Neuronal stem cell (in vitro differentiated cells): ENCODE measurements around the gene UNK.

Experiments used
- DNase-seq: peaks from one replicate; pipeline ENCODE4 v3.0.0-alpha.2; 2013; ENCODE audit warnings: low spot score
- H2AFZ ChIP-seq: one replicate; pipeline ENCODE4 v1.6.1; 2013; ENCODE audit warnings: mild to moderate bottlenecking, low read length, inconsistent platforms
- H2AK5ac ChIP-seq: 2 replicates; pipeline ENCODE4 v1.6.1; 2013; ENCODE audit warnings: low read depth, mild to moderate bottlenecking, inconsistent platforms, low read length, moderate library complexity, mixed read lengths
- H2BK120ac ChIP-seq: 2 replicates; pipeline ENCODE4 v1.6.1; 2013; ENCODE audit warnings: low read depth, mild to moderate bottlenecking, inconsistent platforms, low read length, moderate library complexity, mixed read lengths
- H2BK12ac ChIP-seq: one replicate; pipeline ENCODE4 v1.6.1; 2013; ENCODE audit warnings: low read length, inconsistent platforms
- H2BK15ac ChIP-seq: 2 replicates; pipeline ENCODE4 v1.6.1; 2013; ENCODE audit warnings: mild to moderate bottlenecking, low read length, inconsistent platforms, mixed read lengths
- H2BK5ac ChIP-seq: one replicate; pipeline ENCODE4 v1.6.1; 2013; ENCODE audit warnings: inconsistent platforms, mild to moderate bottlenecking, low read length, moderate library complexity
- H3K14ac ChIP-seq: one replicate; pipeline ENCODE4 v1.6.1; 2013; ENCODE audit warnings: low read length, inconsistent platforms
- H3K18ac ChIP-seq: 2 replicates; pipeline ENCODE4 v1.6.1; 2013; ENCODE audit warnings: low read length, inconsistent platforms
- H3K23ac ChIP-seq: 2 replicates; pipeline ENCODE4 v1.6.1; 2013; ENCODE audit warnings: low read depth, mild to moderate bottlenecking, mixed read lengths, low read length, inconsistent platforms; ENCODE audit not compliant: poor library complexity
- H3K27ac ChIP-seq: replicated peaks from 3 replicates; pipeline ENCODE4 v1.5.1; 2013; ENCODE audit warnings: low read length, inconsistent platforms
- H3K27me3 ChIP-seq, 3 experiments: 2 replicates each; pipeline ENCODE4 v1.6.1; 2013; ENCODE audit warnings: low read length in 3 of 3, mild to moderate bottlenecking in 2 of 3, inconsistent platforms in 1 of 3, low read depth in 1 of 3, mixed read lengths in 1 of 3, moderate library complexity in 1 of 3; ENCODE audit not compliant: control insufficient read depth in 3 of 3, insufficient read depth in 3 of 3
- H3K36me3 ChIP-seq, 2 donors: replicated peaks in 1 of 2; 2 replicates each; pipeline ENCODE4 v1.6.1; 2013; ENCODE audit warnings: low read length in 2 of 2; ENCODE audit not compliant: control insufficient read depth in 2 of 2, insufficient read depth in 2 of 2
- H3K4ac ChIP-seq: 2 replicates; pipeline ENCODE4 v1.6.1; 2013; ENCODE audit warnings: inconsistent platforms, mild to moderate bottlenecking, low read length, moderate library complexity
- H3K4me1 ChIP-seq, 2 donors: 1 replicate in 1 of 2; 2 replicates in 1 of 2; pipeline ENCODE4 v1.6.1; 2013; ENCODE audit warnings: low read length in 2 of 2, low read depth in 1 of 2; ENCODE audit not compliant: control insufficient read depth in 2 of 2, insufficient read depth in 1 of 2
- H3K4me2 ChIP-seq: one replicate; pipeline ENCODE4 v1.6.1; 2013; ENCODE audit warnings: mild to moderate bottlenecking, low read length, inconsistent platforms; ENCODE audit not compliant: insufficient read depth, poor library complexity, severe bottlenecking
- H3K4me3 ChIP-seq, 2 donors: 2 replicates each; pipeline ENCODE4 v1.5.1; 2013; ENCODE audit warnings: low read length in 2 of 2, mild to moderate bottlenecking in 2 of 2, inconsistent platforms in 1 of 2, moderate library complexity in 1 of 2
- H3K79me1 ChIP-seq: one replicate; pipeline ENCODE4 v1.6.1; 2013; ENCODE audit warnings: low read depth, mild to moderate bottlenecking, inconsistent platforms, low read length, moderate library complexity
- H3K9ac ChIP-seq: one replicate; pipeline ENCODE4 v1.6.1; 2013; ENCODE audit warnings: mild to moderate bottlenecking, low read depth, low read length, inconsistent platforms; ENCODE audit not compliant: poor library complexity
- H3K9me3 ChIP-seq, 2 donors: replicated peaks in 1 of 2; 2 replicates each; pipeline versions ENCODE3 to v1.6.1; 2013; ENCODE audit warnings: low read length in 2 of 2, mild to moderate bottlenecking in 2 of 2, inconsistent platforms in 1 of 2, low read depth in 1 of 2, mixed read lengths in 1 of 2, moderate library complexity in 1 of 2; ENCODE audit not compliant: control insufficient read depth in 2 of 2, insufficient read depth in 1 of 2
- H4K8ac ChIP-seq: one replicate; pipeline ENCODE4 v1.6.1; 2013; ENCODE audit warnings: low read depth, mild to moderate bottlenecking, inconsistent platforms, low read length, moderate library complexity
- H4K91ac ChIP-seq: one replicate; pipeline ENCODE4 v1.6.1; 2013; ENCODE audit warnings: low read length, low read depth, mild to moderate bottlenecking, inconsistent platforms; ENCODE audit not compliant: poor library complexity
- WGBS, 2 donors: extraction: QIAGEN DNeasy Blood & Tissue Kit; methylation state at CpG; one replicate each; pipeline ENCODE4 v1.1.7; 2013; ENCODE audit warnings: missing lambda C conversion rate in 2 of 2, mixed read lengths in 1 of 2; ENCODE audit not compliant: insufficient read length in 2 of 2, insufficient replicate concordance in 1 of 2; ENCODE audit errors: extremely low coverage in 2 of 2; 5-methylcytosine and 5-hydroxymethylcytosine counted together

The UNK gene

DNA sequence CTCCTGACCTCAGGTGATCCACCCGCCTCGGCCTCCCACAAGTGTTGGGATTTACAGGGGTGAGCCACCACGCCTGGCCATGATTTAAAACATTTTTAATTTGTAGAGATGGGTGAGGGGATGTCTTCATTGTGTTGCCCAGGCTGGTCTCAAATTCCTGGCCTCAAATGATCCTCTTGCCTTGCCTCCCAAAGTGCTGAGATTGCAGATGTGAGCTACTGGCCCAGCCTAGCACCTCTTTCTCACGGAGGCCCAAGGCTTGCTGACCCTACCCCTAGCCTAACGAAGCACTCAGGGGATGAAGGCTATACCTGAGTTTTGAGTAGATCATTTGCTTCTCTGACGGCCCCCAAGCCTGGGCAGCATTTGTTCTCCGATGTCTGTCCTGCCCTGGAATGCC lies 26.6 kb downstream of the UNK start:
- Histone ChIP-seq H3K79me1 (peaks cover 30% of the 10 kb centered on the region), H2AFZ (no peak overlapping the region), H2BK5ac (no peak overlapping the region), H2BK120ac (no peak overlapping the region), H3K4me3 (no peak overlapping the region), H3K14ac (no peak overlapping the region), H3K27ac (no peak overlapping the region), H3K4me2 (no peak overlapping the region), H3K9me3 (peaks cover 0 to 2% of the 10 kb centered on the region in 2 donors), H3K4ac (no peak overlapping the region), H4K91ac (no peak overlapping the region), H3K27me3 (no peaks in the 10 kb centered on the region), H3K9ac (no peak overlapping the region), H2BK12ac (no peak overlapping the region), H2BK15ac (no peak overlapping the region), H3K4me1 (peaks cover 0 to 3% of the 10 kb centered on the region in 2 donors), H2AK5ac (no peak overlapping the region), H4K8ac (no peak overlapping the region), H3K36me3 (peaks cover 54 to 87% of the 10 kb centered on the region in 2 donors), H3K23ac (no peak overlapping the region), H3K18ac (no peak overlapping the region)
- no CpG with 5 or more reads among the region's 7 CpGs for WGBS, 2 donors
- DNase-seq: no peak

DNA sequence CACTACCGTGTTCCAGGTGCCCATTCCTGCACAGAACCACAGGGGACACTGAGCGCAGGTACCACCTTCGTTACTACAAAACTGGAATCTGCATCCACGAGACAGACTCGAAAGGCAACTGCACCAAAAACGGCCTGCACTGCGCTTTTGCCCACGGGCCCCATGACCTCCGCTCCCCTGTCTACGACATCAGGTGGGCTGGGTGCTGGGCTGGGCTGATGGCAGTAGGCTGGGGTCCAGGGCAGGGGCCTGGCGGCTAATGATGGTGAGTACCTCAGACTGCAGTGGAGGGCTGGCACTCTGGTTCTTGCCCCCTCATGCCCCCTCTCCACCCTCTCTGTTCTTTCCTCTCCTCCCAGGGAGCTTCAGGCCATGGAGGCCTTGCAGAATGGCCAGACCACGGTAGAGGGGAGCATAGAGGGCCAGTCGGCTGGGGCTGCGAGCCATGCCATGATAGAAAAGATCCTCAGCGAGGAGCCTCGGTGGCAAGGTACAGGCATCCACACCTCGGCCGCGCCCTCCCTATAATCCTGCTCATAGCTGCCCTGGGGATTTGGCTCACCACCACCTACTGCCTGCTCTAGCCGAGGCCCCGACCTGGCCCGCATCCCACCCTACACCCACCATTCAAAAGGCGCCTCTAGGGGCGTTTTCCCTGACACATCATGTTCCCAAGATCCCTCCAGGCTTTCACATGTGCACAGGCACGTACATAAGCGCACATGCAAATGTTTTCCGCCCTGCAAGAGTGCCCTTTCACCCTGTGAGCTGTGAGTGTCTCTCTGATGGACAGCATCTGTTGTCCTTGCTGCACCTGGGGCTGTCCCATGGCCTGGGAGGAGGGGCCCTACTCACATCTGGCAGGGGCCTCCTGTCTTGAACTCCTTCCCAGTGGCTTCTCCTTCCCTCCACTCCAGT lies 27.7 kb downstream of the UNK start:
- no CpG with 5 or more reads among the region's 27 CpGs for WGBS, 2 donors
- H2BK5ac ChIP-seq: peak overlapping the region; percentile 17
- DNase-seq: no peak

DNA sequence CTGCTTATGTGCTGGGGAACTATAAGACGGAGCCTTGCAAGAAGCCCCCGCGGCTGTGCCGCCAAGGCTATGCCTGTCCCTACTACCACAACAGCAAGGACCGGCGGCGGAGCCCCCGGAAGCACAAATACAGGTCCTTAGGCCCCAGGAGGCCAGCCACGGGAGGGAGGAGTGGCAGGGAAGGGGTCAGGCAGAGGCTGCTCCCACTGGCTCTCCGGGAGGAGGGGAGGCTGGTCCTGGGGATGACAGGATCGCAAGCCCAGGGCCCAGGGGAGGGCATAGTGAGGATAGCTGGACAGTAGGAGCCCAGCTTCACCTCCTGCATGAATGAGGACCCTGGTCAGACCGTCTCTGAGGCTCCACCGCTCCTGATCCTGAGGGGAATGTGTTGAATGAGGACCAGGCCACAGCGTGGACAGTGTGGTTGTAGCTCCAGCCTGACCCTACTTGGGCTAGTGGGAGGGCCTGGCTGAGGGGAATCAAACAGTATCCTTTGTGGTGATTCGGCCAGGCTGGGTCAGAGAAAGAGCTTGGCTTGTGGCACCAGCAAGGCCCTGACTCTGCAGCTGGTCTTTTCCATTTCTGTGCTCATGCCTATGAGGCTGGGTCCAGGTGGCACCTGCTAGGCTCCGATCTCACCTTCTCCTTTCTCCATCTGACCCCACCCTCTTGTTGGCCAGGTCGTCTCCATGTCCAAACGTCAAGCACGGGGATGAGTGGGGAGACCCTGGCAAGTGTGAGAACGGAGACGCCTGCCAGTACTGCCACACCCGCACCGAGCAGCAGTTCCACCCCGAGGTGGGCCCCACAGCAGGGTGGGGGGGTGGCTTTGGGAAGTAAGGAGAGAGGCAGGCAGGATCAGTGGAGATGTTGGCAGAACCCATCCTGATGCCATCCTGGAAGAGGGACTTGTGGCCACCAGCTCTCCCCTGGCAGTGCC lies 28.7 kb downstream of the UNK start:
- Histone ChIP-seq H3K4me3 (no peak overlapping the region), H3K4me2 (no peak overlapping the region), H3K27me3 (no peaks in the 10 kb centered on the region), H2AK5ac (no peak overlapping the region), H2BK5ac (no peak overlapping the region), H4K8ac (peak overlapping the region; percentile 65), H2AFZ (no peak overlapping the region), H3K9me3 (peaks cover 0 to 2% of the 10 kb centered on the region in 2 donors), H3K9ac (peak overlapping the region; percentile 44), H3K27ac (no peak overlapping the region), H3K18ac (no peak overlapping the region), H2BK15ac (no peak overlapping the region), H3K36me3 (peaks cover 70 to 95% of the 10 kb centered on the region in 2 donors), H3K14ac (no peak overlapping the region), H3K4ac (no peak overlapping the region), H2BK12ac (no peak overlapping the region), H4K91ac (no peak overlapping the region), H2BK120ac (no peak overlapping the region), H3K4me1 (peaks cover 0 to 5% of the 10 kb centered on the region in 2 donors), H3K23ac (no peak overlapping the region), H3K79me1 (peaks cover 25% of the 10 kb centered on the region)
- no peak for DNase-seq
- WGBS, 2 donors: no CpG with 5 or more reads among the region's 24 CpGs

More for the DNA sequence above, 27.7 kb downstream of the UNK start:
- peaks cover 25% of the 10 kb centered on the region for H3K79me1 ChIP-seq
- H4K8ac ChIP-seq: no peak overlapping the region
- no peak overlapping the region for H2AK5ac ChIP-seq
- no peak overlapping the region for H2BK120ac ChIP-seq
- H3K23ac ChIP-seq: peak overlapping the region; percentile 52
- H3K4ac ChIP-seq: no peak overlapping the region
- H3K4me1 ChIP-seq: peaks cover 0 to 5% of the 10 kb centered on the region in 2 donors
- H3K9ac ChIP-seq: peak overlapping the region; percentile 60
- no peak overlapping the region for H4K91ac ChIP-seq
- H3K36me3 ChIP-seq: peaks cover 60 to 93% of the 10 kb centered on the region in 2 donors
- no peak overlapping the region for H3K4me2 ChIP-seq
- H3K4me3 ChIP-seq: peak overlapping the region in 1 of 2 donors; percentile 62
- no peaks in the 10 kb centered on the region for H3K27me3 ChIP-seq
- H2BK15ac ChIP-seq: no peak overlapping the region
- H3K18ac ChIP-seq: no peak overlapping the region
- H3K27ac ChIP-seq: no peak overlapping the region
- no peak overlapping the region for H2BK12ac ChIP-seq
- peaks cover 0 to 2% of the 10 kb centered on the region in 2 donors for H3K9me3 ChIP-seq
- H3K14ac ChIP-seq: no peak overlapping the region
- no peak overlapping the region for H2AFZ ChIP-seq
